ENCODE results near the gene NDUFA6. TPM values are rescaled to one million over a fixed set of nuclear protein-coding genes. Genes with fewer than 3 reads are reported as not detected.
"Not testable (repeated sequence)": the region's sequence is repeated elsewhere in the genome, so short reads cannot be mapped to it uniquely, and the experiment has no call there.

The NDUFA6 gene
- total RNA-seq, 1 donor from 2014 or later, result 43.5 TPM

GRCh38 chr22:42134100-42135020, 43.8 kb upstream of the NDUFA6 start:
- no peaks in the 10 kb centered on the region for H3K9me3 ChIP-seq
- intact Hi-C loops (cut with DNase I), result no loop called here
- H3K4me1 ChIP-seq, result no peaks in the 10 kb centered on the region
- no peaks in the 10 kb centered on the region for H3K27me3 ChIP-seq (ENCODE audit: low read depth)
- no peak for TF ChIP-seq CTCF (IDR thresholded peaks at IDR 0.05)
- ATAC-seq, result no peak
- no peak overlapping the region for H3K27ac ChIP-seq
- H3K36me3 ChIP-seq, result no peaks in the 10 kb centered on the region
- peak overlapping the region; percentile 2 for H3K4me3 ChIP-seq
- no peak for DNase-seq

GRCh38 chr22:42132457-42132856, 41.9 kb upstream of the NDUFA6 start:
- Histone ChIP-seq H3K4me3 (no peak overlapping the region), H3K36me3 (no peaks in the 10 kb centered on the region), H3K27me3 (ENCODE audit: low read depth) (no peaks in the 10 kb centered on the region), H3K4me1 (no peaks in the 10 kb centered on the region), H3K9me3 (no peaks in the 10 kb centered on the region), H3K27ac (no peak overlapping the region)
- no peak for ATAC-seq
- intact Hi-C loops (cut with DNase I), result no loop called here
- DNase-seq, result no peak
- no peak for TF ChIP-seq CTCF (IDR thresholded peaks at IDR 0.05)

GRCh38 chr22:42131562-42131961, 41.0 kb upstream of the NDUFA6 start:
- DNase-seq (no peak), ATAC-seq (peak in 1 of 2 donors; percentile 2)
- no peak for TF ChIP-seq CTCF (IDR thresholded peaks at IDR 0.05)
- H3K4me3 ChIP-seq, result no peak overlapping the region
- intact Hi-C loops (cut with DNase I), result no loop called here
- H3K9me3 ChIP-seq, result no peaks in the 10 kb centered on the region
- no peaks in the 10 kb centered on the region for H3K4me1 ChIP-seq
- H3K27me3 ChIP-seq (ENCODE audit: low read depth), result no peaks in the 10 kb centered on the region
- H3K27ac ChIP-seq, result no peak overlapping the region
- no peaks in the 10 kb centered on the region for H3K36me3 ChIP-seq

GRCh38 chr22:42130639-42131431, 40.3 kb upstream of the NDUFA6 start, which contains the start of gene CYP2D6:
Gene CYP2D6 (minus strand): TSS chr22:42130810. CDS start chr22:42130791, 19 bp downstream.
- H3K9me3 ChIP-seq; H3K27me3 ChIP-seq (ENCODE audit: low read depth); H3K27ac ChIP-seq; H3K36me3 ChIP-seq; ATAC-seq; H3K4me1 ChIP-seq; intact Hi-C loops (cut with DNase I); DNase-seq; H3K4me3 ChIP-seq: not testable (repeated sequence)

- DNase-seq; H3K4me1 ChIP-seq; H3K27me3 ChIP-seq (ENCODE audit: low read depth); H3K27ac ChIP-seq; H3K4me3 ChIP-seq; ATAC-seq; H3K9me3 ChIP-seq; H3K36me3 ChIP-seq; intact Hi-C loops (cut with DNase I): not testable (repeated sequence)
Measured at GRCh38 chr22:42130182-42130581, 39.6 kb upstream of the NDUFA6 start.

GRCh38 chr22:42128776-42129694, 38.5 kb upstream of the NDUFA6 start:
- intact Hi-C loops (cut with DNase I); H3K27ac ChIP-seq; H3K4me1 ChIP-seq; H3K27me3 ChIP-seq (ENCODE audit: low read depth); H3K9me3 ChIP-seq; H3K4me3 ChIP-seq; H3K36me3 ChIP-seq: not testable (repeated sequence)
- ATAC-seq (peak; percentile 17 to 18), DNase-seq (peak; percentile 59)

GRCh38 chr22:42128007-42128406, 37.4 kb upstream of the NDUFA6 start:
- H3K9me3 ChIP-seq; H3K27ac ChIP-seq; H3K4me1 ChIP-seq; H3K36me3 ChIP-seq; DNase-seq; H3K27me3 ChIP-seq (ENCODE audit: low read depth); intact Hi-C loops (cut with DNase I); ATAC-seq; H3K4me3 ChIP-seq: not testable (repeated sequence)

Data from lower lobe of right lung (tissue), 2 donors.